RWPE2 (cell line): ENCODE measurements around the gene MC2R.

Experiments used
- ATAC-seq: fragments of 200-7000 bp; cut with Tn5 transposase; 3 replicates; pipeline ENCODE4 v1.9.1; 2021; ENCODE audit warnings: low read depth
- DNase-seq: peaks from one replicate; pipeline ENCODE4 v3.0.0-alpha.2; 2020; ENCODE audit warnings: low spot score
- H3K27ac ChIP-seq: fragments of 450-650 bp; 2 replicates; pipeline ENCODE4 v1.5.1; 2017; ENCODE audit warnings: mild to moderate bottlenecking; ENCODE audit not compliant: poor library complexity, severe bottlenecking
- H3K27me3 ChIP-seq: fragments of 250-450 bp; sonication (Bioruptor Pico); 2 replicates; pipeline ENCODE4 v1.5.1; 2021; ENCODE audit warnings: mild to moderate bottlenecking, moderate library complexity; ENCODE audit not compliant: insufficient read depth, poor library complexity, severe bottlenecking
- H3K36me3 ChIP-seq: fragments of 250-450 bp; sonication (Bioruptor Pico); 2 replicates; pipeline ENCODE4 v1.5.1; 2020; ENCODE audit warnings: low read depth, mild to moderate bottlenecking, moderate library complexity
- H3K4me1 ChIP-seq: fragments of 250-450 bp; sonication (Bioruptor Pico); 2 replicates; pipeline ENCODE4 v1.5.1; 2021; ENCODE audit warnings: mild to moderate bottlenecking, moderate library complexity; ENCODE audit not compliant: insufficient read depth, poor library complexity, severe bottlenecking
- H3K4me3 ChIP-seq: fragments of 250-450 bp; sonication (Bioruptor Pico); 2 replicates; pipeline ENCODE4 v1.5.1; 2021; ENCODE audit warnings: mild to moderate bottlenecking, moderate library complexity; ENCODE audit not compliant: severe bottlenecking
- H3K9me3 ChIP-seq: fragments of 250-450 bp; sonication (Bioruptor Pico); 2 replicates; pipeline ENCODE4 v1.5.1; 2021; ENCODE audit warnings: mild to moderate bottlenecking, moderate library complexity; ENCODE audit not compliant: severe bottlenecking
- TF ChIP-seq, protein P1 (sequence below): fragments of 450-650 bp; IDR thresholded peaks from one replicate; pipeline ENCODE4 v1.5.1; 2017; ENCODE audit warnings: mild to moderate bottlenecking, moderate library complexity; ENCODE audit not compliant: poor library complexity, severe bottlenecking

The MC2R gene

DNA sequence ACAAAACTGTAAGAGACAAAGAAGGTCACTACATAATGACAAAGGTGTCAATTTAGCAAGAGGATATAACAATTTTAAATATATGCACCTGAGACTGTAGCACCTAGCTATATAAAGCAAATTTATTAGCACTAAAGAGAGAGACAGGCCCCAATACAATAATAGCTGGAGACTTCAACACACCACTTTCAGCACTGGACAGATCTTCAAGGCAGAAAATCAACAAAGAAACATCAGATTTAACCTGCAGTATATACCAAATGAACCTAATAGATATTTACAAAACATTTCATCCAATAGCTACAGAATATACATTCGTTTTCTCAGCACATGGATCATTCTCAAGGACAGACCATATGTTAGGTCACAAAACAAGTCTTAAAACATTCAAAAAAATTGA lies 14.7 kb downstream of the MC2R start:
- H3K27ac ChIP-seq = no peak overlapping the region
- peaks cover 2% of the 10 kb centered on the region for H3K9me3 ChIP-seq
- no peaks in the 10 kb centered on the region for H3K36me3 ChIP-seq
- DNase-seq (no peak), ATAC-seq (no peak)
- H3K4me3 ChIP-seq = no peak overlapping the region
- H3K4me1 ChIP-seq = no peaks in the 10 kb centered on the region
- TF ChIP-seq, protein P1, sequence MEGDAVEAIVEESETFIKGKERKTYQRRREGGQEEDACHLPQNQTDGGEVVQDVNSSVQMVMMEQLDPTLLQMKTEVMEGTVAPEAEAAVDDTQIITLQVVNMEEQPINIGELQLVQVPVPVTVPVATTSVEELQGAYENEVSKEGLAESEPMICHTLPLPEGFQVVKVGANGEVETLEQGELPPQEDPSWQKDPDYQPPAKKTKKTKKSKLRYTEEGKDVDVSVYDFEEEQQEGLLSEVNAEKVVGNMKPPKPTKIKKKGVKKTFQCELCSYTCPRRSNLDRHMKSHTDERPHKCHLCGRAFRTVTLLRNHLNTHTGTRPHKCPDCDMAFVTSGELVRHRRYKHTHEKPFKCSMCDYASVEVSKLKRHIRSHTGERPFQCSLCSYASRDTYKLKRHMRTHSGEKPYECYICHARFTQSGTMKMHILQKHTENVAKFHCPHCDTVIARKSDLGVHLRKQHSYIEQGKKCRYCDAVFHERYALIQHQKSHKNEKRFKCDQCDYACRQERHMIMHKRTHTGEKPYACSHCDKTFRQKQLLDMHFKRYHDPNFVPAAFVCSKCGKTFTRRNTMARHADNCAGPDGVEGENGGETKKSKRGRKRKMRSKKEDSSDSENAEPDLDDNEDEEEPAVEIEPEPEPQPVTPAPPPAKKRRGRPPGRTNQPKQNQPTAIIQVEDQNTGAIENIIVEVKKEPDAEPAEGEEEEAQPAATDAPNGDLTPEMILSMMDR = no peak
- H3K27me3 ChIP-seq = no peaks in the 10 kb centered on the region

DNA sequence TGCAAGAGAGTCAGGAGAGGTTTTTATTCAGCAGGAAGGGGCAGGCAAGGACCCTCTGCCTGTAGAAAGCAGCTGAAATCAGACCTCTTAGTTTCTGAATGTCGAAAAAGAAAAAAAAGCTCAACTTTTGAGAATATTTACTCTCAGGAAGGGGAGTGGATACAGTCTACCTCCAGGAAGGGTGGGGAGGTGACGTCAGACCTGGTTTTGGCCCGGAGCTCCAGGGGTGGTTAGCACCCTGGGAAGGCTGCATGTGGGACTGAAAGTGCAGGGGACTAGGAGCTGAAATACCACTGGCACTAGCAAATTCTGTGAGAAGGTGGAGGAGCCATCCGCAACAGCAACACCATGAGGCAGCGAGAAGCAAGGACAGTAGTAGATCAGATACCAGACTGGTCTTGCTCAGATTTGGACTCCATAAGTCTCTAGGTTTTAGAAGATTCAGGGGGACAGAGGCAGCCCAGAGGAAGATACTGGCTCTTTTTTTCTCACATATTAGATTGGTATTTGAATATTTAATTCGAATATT lies 19.8 kb downstream of the MC2R start:
- Histone ChIP-seq H3K27me3 (no peaks in the 10 kb centered on the region), H3K4me3 (no peak overlapping the region), H3K9me3 (peaks cover 2% of the 10 kb centered on the region), H3K27ac (no peak overlapping the region), H3K36me3 (no peaks in the 10 kb centered on the region), H3K4me1 (no peaks in the 10 kb centered on the region)
- no peak for DNase-seq
- TF ChIP-seq, protein P1 = no peak
- no peak for ATAC-seq

- no peak for ATAC-seq
- TF ChIP-seq, protein P1 = no peak
These were observed 20.8 kb downstream of the MC2R start for GRCh38 chr18:13894531-13894930.

DNA sequence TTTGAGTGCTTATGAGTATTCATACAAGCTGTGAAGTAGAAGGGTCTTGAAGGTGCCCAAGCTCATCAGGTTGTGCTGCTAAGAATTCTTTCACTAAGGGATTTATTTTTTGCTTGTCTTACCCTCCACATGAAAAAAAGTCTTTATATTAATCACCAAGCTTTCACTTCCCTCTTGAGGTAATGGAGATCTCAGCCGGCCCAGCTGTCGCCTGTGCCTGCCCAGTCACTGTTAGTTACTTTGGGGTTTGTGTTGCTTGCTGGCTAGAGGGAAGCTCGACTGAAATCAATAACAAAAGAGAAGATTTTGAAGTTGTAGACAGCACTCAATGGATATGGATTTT lies 21.9 kb downstream of the MC2R start:
- Histone ChIP-seq H3K4me3 (no peak overlapping the region), H3K36me3 (no peaks in the 10 kb centered on the region), H3K27me3 (no peaks in the 10 kb centered on the region), H3K4me1 (no peaks in the 10 kb centered on the region), H3K9me3 (no peaks in the 10 kb centered on the region), H3K27ac (no peak overlapping the region)
- ATAC-seq = no peak
- TF ChIP-seq, protein P1 = no peak
- DNase-seq = no peak

More at GRCh38 chr18:13894531-13894930, 20.8 kb downstream of the MC2R start:
- Histone ChIP-seq H3K27me3 (no peaks in the 10 kb centered on the region), H3K4me1 (no peaks in the 10 kb centered on the region), H3K36me3 (no peaks in the 10 kb centered on the region), H3K4me3 (no peak overlapping the region), H3K27ac (no peak overlapping the region), H3K9me3 (no peaks in the 10 kb centered on the region)
- DNase-seq = no peak

DNA sequence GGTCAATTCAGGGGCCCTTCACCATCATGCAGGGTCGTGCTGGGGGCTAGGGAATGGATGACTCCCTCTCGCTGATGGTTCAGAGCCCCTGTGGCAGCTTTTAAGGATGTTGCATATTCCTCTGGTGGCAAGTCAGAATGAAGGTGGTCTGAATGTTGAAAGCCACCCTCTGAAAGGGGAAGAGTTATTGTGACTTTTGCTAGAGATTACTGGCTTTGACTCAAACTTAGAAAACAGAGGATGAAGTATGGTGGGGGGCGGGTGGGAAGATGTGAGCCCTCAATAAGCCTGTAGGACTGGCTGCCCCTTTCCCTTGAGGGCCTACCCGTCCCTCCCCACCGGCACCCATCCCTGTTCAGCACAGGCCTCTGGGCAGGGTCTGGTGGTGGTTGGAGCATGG lies 23.2 kb downstream of the MC2R start:
- no peak overlapping the region for H3K4me3 ChIP-seq
- TF ChIP-seq, protein P1 = no peak
- no peaks in the 10 kb centered on the region for H3K27me3 ChIP-seq
- H3K27ac ChIP-seq = no peak overlapping the region
- no peaks in the 10 kb centered on the region for H3K9me3 ChIP-seq
- H3K36me3 ChIP-seq = no peaks in the 10 kb centered on the region
- DNase-seq (no peak), ATAC-seq (no peak)
- H3K4me1 ChIP-seq = no peaks in the 10 kb centered on the region
